Activated CD4-positive, alpha-beta T cell treated with anti-CD3 and anti-CD28 coated beads for 24 hours (primary cell): ENCODE results near the gene IQGAP2.

ENCODE experiments used
- DNase-seq, 2 donors: peaks; one replicate each; pipeline ENCODE4 v3.0.0-alpha.2; 2020; ENCODE audit warnings: low read depth in 2 of 2

Gene IQGAP2

DNA sequence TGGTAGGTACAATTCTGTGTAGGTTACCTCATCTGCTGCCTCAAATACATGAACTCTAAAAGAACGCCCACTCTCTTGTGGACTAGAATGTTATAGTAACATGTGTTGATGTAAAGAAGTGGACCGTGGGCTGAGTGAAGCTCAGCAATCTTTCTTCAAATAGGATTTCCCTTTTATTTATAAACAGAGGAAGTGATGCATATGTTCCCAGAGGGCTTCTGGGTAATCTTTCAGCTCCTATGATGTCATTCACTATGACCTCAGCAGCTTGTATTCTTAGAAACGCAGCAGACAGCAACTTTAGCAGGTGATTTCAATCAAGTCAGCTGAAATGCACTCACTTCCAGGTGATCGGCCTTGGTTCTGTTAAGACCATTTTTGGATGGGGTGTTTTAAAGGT is 205.7 kb downstream of the IQGAP2 start:
- no peak for DNase-seq

- DNase-seq, result no peak
Observed at GRCh38 chr5:76610196-76610595, 207.1 kb downstream of the IQGAP2 start.

DNA sequence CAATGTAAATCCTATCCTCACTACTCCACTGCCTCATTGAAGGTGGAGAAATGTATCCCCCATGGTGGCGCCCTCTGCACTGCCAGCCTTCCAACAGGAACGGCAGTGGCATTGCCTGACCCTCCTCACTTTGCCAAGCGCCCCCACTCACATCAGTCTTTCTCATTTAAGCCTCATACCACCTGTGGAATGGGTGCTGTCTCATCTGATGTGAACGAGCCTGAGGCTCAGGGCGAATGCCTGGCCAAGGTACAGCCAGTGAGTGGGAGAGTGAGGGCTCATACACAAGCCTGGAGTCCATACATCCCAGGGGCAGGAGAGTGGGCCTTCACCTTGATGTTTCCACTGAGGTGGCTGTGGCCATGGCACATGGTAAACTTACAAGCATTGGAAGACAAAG is 209.9 kb downstream of the IQGAP2 start:
- no peak for DNase-seq

DNA sequence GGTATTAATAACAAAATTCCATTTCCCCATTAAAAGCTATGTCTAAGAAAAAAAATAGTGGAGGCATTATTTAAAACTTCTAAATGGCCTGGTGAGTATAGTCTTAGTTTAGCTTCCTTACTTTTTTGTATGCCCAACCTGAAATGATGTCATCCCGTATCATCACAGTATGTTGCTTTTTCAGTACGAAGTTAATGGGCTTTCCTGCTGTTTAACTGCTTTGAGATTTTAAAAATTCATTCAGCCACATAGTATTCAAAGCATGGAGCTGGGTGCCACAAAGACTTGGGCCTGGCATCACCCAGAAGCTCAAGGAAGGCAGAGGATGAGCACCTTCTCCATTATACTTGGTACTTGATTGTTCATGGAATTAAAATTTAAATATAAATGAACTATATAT is 212.7 kb downstream of the IQGAP2 start:
- DNase-seq, result no peak

DNA sequence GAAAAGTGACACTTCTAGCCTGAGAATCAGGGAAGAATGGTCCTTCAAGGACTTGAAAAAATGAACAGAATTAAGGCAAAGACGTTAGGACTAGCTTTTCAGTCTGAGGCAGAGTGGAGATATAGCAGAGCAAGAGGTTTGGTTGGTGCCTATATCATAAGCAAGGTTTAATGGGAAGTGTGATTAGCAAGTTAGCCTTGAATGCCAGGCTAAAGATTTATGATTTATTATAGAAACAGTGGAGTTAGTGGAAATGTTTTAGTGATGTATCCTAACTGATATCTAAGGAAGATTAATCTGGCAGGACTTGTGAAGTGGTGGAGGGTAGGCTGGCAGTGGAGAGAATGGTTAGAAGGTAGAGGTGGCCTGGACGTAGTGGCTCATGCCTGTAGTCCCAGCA is 213.1 kb downstream of the IQGAP2 start:
- no peak for DNase-seq

- DNase-seq, result no peak
Observed at GRCh38 chr5:76617229-76617628, 214.1 kb downstream of the IQGAP2 start.

DNA sequence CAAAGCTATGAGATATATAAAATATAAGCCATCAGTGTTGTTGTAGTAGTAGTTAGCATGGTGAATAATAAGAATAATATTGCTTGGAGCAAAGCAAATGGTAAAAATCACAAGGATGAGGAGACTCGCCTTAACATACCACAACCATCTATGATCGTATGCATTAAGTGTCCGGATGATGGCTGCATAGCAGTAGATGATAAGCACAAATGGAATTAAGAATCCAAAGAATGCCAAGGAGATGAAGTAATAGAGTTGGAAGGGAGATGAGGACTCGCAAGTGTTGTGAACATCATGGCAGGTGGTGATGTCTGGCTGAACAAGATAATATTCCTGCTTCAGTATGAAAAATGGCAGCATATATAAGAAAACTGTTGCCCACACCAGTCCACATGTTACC is 214.6 kb downstream of the IQGAP2 start:
- DNase-seq, result no peak

DNA sequence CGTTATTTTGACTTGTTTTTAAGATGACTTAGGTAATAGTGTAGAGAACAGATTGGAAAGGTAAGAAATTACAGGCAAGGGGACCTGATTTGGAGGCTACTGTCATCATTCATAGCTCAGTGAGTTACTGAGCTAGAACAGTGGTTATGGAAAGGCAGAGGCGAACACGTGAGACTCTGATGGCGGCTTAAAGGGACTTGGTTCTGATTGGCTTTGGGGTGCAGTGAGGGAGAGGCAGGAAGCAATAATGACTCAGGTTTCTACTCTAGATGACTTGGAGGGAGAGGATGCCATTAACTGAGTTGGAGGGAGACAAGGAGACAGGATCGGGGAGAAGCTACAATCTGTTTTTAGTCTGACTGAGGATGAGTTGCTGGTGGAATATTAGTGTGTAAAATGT is 217.1 kb downstream of the IQGAP2 start:
- no peak for DNase-seq

DNA sequence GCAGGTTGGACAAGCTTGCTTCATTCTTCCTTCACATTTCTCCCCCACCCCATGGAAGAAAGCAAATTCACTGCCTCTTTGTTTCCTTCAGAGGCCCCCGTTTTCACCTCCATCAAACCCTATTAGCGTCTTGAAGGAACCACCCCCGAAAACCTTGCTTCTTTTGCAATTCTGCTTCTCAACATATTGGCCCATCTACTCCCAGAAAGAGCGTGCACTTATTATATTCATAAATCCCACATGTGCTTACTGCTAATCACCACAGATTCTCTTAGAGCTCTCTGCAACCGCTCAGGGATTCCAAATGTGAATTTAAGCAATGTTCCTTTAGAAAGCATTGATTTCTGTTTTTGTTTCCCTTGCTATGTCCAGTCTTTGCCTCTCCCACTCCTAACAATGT is 219.0 kb downstream of the IQGAP2 start:
- no peak for DNase-seq

DNA sequence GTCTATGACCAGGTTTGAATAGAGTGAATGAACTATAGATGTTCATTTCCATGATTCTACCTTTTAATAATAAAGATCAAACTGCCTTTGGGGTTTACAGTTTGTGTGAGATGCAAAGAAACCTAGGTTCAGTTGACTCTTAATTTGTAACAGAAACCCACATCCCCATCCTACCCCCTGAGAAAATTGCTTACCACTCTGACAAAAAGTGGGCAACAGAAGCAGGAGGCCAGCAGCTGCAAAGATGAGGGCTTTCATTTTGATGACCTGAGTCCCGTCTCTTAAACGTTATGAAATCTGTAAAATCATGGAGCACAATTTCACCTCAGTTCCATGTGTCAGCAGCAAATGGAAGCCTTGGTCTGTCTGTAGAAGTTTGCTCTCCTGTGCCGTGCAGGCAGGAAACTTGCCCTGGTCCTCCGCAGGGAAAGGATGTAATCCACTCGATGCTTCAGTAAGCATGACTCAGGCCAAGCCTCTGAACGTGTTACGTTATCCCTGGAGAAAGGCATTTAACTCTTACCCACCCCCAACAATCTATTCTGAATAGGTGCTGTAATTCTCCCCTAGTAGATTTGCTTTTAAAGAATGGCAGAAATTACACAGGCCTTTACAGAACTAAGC is 220.0 kb downstream of the IQGAP2 start, which contains the start of gene F2RL2:
F2RL2 (minus strand) TSS at position 431 of the 624 bp plus-strand sequence; CDS start at position 258, 173 bp downstream.
- no peak for DNase-seq

GRCh38 chr5:76625087-76625815 is 222.2 kb downstream of the IQGAP2 start:
- DNase-seq, result no peak

- no peak for DNase-seq
Observed at GRCh38 chr5:76626738-76627137, 223.7 kb downstream of the IQGAP2 start.

- DNase-seq, result no peak
Observed at GRCh38 chr5:76634661-76635060, 231.6 kb downstream of the IQGAP2 start.

GRCh38 chr5:76637490-76637889 is 234.4 kb downstream of the IQGAP2 start:
- no peak for DNase-seq

DNA sequence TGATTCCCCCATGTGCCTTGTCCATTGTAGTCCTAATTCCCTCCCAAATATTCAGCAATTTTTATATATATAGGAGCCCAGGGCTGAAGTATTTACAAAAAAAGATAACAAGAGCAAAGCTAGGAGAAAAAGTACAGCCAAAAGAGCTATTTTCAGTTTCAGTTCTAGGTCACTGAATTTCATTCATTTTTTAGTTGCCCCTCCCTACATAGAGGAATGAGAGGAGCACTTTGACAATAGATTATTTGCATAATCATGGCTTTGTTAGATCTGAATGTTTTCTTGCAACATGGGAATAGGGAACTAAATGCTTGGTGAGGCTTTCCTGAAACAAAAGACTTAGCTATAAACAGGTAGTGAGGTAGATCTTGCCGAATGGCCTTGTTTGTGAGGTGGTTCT is 235.4 kb downstream of the IQGAP2 start:
- DNase-seq, result no peak

GRCh38 chr5:76641514-76642120 is 238.5 kb downstream of the IQGAP2 start:
- peak; percentile 55 to 58 for DNase-seq

- no peak for DNase-seq
Observed at GRCh38 chr5:76642390-76643040, 239.4 kb downstream of the IQGAP2 start.

DNA sequence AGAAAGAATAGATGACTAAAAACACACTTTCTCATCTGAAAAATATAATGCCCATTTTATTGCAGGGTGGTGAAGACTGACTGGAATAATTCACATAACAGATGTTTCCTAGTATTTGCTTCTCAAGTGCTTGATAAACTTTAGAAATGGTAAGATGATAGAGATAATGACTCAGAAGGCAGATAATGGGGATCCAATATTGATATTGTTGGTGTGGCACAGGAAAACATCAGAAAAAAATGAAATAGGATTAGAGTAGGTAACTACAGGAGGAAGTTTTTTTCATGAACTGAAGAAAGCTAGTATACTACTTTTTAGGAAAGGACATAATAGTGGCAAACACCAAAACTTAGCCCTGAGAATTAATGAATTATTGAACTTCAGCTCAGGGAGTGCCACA is 240.3 kb downstream of the IQGAP2 start:
- DNase-seq, result no peak

- DNase-seq, result no peak
Observed at GRCh38 chr5:76649140-76649539, 246.1 kb downstream of the IQGAP2 start.

DNA sequence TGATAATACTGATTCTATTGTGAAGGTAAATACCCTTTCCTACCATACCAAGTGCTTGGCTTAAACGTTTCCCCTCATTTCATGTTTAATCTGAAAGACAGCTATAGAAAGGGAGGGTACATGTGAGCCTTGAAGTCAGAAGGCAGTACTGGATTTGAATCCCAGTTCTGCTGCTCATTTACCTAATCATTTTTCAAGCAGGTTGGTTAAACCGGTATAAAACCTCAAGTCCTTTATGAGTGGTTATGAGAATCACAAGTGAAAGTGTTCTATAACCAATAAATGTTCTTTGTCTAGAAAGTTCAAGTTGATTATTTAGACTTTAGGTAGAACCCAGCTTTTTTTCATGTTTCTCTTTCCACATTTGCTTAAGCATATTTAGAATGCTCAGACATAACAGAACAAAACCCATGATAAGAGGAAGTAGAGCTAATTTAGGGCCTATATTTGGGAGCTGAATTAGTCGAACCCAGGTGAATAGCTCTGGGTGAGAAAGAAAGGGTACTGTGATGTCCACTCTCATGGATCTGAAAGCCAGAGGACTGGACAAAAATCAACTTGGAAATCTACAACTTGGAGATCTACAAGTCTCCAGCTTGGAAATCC is 249.8 kb downstream of the IQGAP2 start:
- no peak for DNase-seq

DNA sequence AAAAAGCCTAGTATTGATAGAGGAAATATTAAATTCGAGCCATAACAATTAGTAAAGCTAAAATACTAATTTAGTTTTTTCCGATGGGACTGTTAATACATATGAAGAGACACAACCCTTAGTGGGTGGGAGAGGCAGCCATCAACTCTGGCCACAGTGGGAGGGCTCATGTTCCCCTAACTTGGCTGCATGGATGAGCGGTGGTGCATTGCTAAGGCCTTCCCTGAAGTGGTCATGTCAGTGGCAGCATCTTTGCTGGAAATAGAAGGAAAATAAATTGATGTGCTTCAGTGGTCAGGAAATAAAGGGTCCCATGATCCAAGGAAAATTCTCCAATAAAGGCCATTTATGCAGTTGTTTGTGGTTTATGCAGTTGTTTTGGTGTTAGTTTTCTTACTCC is 254.0 kb downstream of the IQGAP2 start:
- DNase-seq, result no peak

DNA sequence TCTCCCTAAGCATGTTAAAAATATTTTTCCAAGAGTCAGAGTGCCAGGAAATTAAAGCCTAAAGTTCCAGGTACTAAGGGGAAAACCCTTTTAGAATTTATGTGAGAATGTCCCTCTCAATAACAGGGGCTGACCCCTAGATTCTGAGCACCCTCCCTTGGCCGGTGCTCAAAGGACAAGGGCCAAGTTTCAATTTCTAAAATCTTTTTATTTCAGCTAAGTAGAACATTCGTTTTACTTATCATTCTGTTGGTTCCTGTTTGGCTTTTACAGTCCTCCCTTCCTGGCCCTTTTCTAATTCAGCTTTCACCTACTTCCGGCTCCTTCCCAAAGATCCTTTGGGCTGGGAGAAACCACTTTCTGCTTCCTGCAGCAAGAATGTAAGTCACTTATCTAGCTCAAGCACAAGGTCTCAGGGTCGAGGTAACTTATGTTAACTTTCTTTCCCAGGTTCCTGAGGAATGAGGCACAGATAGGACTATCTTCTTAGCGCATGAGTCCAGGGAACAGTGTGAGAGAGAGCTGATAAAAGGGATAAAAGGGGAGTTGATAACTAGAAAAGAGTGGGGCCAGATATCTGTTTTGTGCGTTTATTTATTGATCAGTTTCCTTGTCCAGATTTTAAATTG is 254.7 kb downstream of the IQGAP2 start:
- DNase-seq, result no peak
